SU-DHL-6 (cell line): ENCODE data around the gene SAMD1.

Experiments
- CTCF ChIP-seq: fragments of 200-600 bp; sonication (generic); IDR thresholded peaks from one replicate; pipeline ENCODE4 v1.5.1; 2017; ENCODE audit warnings: antibody characterized with exemption, mild to moderate bottlenecking, low read length, moderate library complexity; ENCODE audit not compliant: insufficient read depth, poor library complexity, severe bottlenecking
- EZH2phosphoT487 ChIP-seq: fragments of 200-600 bp; sonication (generic), shearing (Covaris generic); conservative IDR thresholded peaks from 2 replicates; pipeline ENCODE4 v1.6.1; 2018; ENCODE audit warnings: mild to moderate bottlenecking, antibody characterized with exemption, low read length, moderate library complexity, mixed read lengths

GRCh38 chr19:14097532-14098151 lies 7.1 kb upstream of the SAMD1 start:
- no peak for TF ChIP-seq CTCF
- TF ChIP-seq EZH2phosphoT487 = no peak
